ENCODE data around the gene IMPDH1.

DNA sequence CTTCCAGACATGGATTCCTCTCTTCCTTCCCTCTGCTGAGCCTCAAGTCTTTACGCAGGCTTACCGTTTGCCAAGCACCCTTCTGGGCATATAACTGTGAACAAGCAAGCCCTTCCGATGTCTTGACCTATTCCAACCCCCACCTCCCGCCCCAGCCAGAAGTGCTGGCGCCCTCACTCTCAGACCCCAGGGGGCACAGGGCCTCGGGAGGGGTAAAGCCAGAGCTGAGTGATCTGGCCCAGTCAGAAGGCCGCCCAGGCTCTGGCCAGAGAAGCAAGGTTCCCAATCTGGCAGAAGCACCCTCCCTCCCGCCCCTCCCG, 49.5 kb downstream of the IMPDH1 start:
- TF ChIP-seq POLR2A (IDR thresholded peaks at IDR 0.05; ENCODE audit: low read depth, low read length) (no peak), EZH2 (IDR thresholded peaks at IDR 0.05; ENCODE audit: borderline replicate concordance, low read depth, low read length, severe bottlenecking) (no peak), POLR2AphosphoS5 (IDR thresholded peaks at IDR 0.05; ENCODE audit: insufficient read depth, low read depth, low read length) (no peak), JUN (IDR thresholded peaks at IDR 0.05; ENCODE audit: borderline replicate concordance, insufficient read depth, insufficient read length, low read depth) (no peak)
- TF ChIP-seq, protein P1, sequence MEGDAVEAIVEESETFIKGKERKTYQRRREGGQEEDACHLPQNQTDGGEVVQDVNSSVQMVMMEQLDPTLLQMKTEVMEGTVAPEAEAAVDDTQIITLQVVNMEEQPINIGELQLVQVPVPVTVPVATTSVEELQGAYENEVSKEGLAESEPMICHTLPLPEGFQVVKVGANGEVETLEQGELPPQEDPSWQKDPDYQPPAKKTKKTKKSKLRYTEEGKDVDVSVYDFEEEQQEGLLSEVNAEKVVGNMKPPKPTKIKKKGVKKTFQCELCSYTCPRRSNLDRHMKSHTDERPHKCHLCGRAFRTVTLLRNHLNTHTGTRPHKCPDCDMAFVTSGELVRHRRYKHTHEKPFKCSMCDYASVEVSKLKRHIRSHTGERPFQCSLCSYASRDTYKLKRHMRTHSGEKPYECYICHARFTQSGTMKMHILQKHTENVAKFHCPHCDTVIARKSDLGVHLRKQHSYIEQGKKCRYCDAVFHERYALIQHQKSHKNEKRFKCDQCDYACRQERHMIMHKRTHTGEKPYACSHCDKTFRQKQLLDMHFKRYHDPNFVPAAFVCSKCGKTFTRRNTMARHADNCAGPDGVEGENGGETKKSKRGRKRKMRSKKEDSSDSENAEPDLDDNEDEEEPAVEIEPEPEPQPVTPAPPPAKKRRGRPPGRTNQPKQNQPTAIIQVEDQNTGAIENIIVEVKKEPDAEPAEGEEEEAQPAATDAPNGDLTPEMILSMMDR (IDR thresholded peaks at IDR 0.05; ENCODE audit: extremely low read depth in 1 of 2, insufficient read depth in 1 of 2, low read depth in 1 of 2, low read length in 2 of 2), result no peak
- TF ChIP-seq, protein P2, sequence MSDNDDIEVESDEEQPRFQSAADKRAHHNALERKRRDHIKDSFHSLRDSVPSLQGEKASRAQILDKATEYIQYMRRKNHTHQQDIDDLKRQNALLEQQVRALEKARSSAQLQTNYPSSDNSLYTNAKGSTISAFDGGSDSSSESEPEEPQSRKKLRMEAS (IDR thresholded peaks at IDR 0.05; ENCODE audit: insufficient read depth, insufficient read length), result no peak
